PC-3 (cell line): ENCODE results near the gene SPP2. TPM values are rescaled to one million over a fixed set of nuclear protein-coding genes. Genes with fewer than 3 reads are reported as not detected.

Experiments used
- ATAC-seq: fragments of 200-7000 bp; cut with Tn5 transposase; 2 replicates; pipeline ENCODE4 v1.9.1; 2020; ENCODE audit warnings: mild to moderate bottlenecking, moderate library complexity
- BruUV-seq: library from RNA; stranded (reverse); fragments of 400-500 nt; replicated peaks from 2 replicates; lab custom pipeline; 2021; lab: Mats Ljungman, UMichigan
- CTCF ChIA-PET: fragments of 300-600 bp; sonication (Branson Sonifier 250); formaldehyde crosslinking; loops from one replicate; lab custom pipeline; 2022; ENCODE audit warnings: antibody characterized with exemption; lab: Charles Lee
- POLR2A ChIA-PET: fragments of 300-600 bp; sonication (Branson Sonifier 250); formaldehyde crosslinking; loops from one replicate; lab custom pipeline; 2022; ENCODE audit warnings: antibody characterized with exemption; ENCODE audit not compliant: unreplicated experiment; lab: Charles Lee
- DNase-seq: peaks from one replicate; pipeline ENCODE4 v3.0.0-alpha.2; 2015
- H2AFZ ChIP-seq: fragments of 300-600 bp; sonication (generic); 2 replicates; pipeline ENCODE4 v1.6.0; 2016; ENCODE audit warnings: antibody characterized with exemption, low read length
- H3F3A ChIP-seq: fragments of 300-600 bp; sonication (generic); one replicate; pipeline ENCODE4 v1.6.0; 2017; ENCODE audit warnings: antibody characterized with exemption, low read length, control low read depth, mild to moderate bottlenecking; ENCODE audit not compliant: unreplicated experiment
- H3K27ac ChIP-seq: fragments of 300-600 bp; sonication (generic); 2 replicates; pipeline ENCODE4 v1.5.1; 2016; ENCODE audit warnings: mild to moderate bottlenecking, low read length
- H3K27me3 ChIP-seq: fragments of 300-600 bp; sonication (generic); 2 replicates; pipeline ENCODE4 v1.6.1; 2016; ENCODE audit warnings: low read length, mixed read lengths
- H3K36me3 ChIP-seq: fragments of 300-600 bp; sonication (generic); 2 replicates; pipeline ENCODE4 v1.6.1; 2016; ENCODE audit warnings: low read depth, mixed run types, low read length, mixed read lengths
- H3K4me1 ChIP-seq: fragments of 300-600 bp; sonication (generic); 2 replicates; pipeline ENCODE4 v1.5.1; 2016; ENCODE audit warnings: low read length; ENCODE audit not compliant: insufficient read depth
- H3K4me2 ChIP-seq: fragments of 300-600 bp; sonication (generic); 2 replicates; pipeline ENCODE4 v1.6.0; 2016; ENCODE audit warnings: low read length
- H3K4me3 ChIP-seq: fragments of 300-600 bp; sonication (generic); 2 replicates; pipeline ENCODE4 v1.5.1; 2016; ENCODE audit warnings: mild to moderate bottlenecking, low read length, mixed read lengths
- H3K79me2 ChIP-seq: fragments of 300-600 bp; sonication (generic); 2 replicates; pipeline ENCODE4 v1.6.1; 2017; ENCODE audit warnings: low read length, mixed read lengths
- H3K9ac ChIP-seq: fragments of 300-600 bp; sonication (generic); 2 replicates; pipeline ENCODE4 v1.6.0; 2016; ENCODE audit warnings: mild to moderate bottlenecking, low read length
- H3K9me2 ChIP-seq: fragments of 300-600 bp; sonication (generic); replicated peaks from 2 replicates; pipeline ENCODE4 v1.6.1; 2016; ENCODE audit warnings: mixed run types, low read length, mixed read lengths
- H3K9me3 ChIP-seq: fragments of 300-600 bp; sonication (generic); 2 replicates; pipeline ENCODE4 v1.6.1; 2016; ENCODE audit warnings: low read length, mixed read lengths
- H4K20me1 ChIP-seq: fragments of 300-600 bp; sonication (generic); 2 replicates; pipeline ENCODE4 v1.6.1; 2016; ENCODE audit warnings: low read length, mixed read lengths
- EZH2 ChIP-seq: fragments of 300-600 bp; sonication (generic); IDR thresholded peaks from one replicate; pipeline ENCODE4 v1.6.1; 2017; ENCODE audit warnings: antibody characterized with exemption, mild to moderate bottlenecking, low read length; ENCODE audit not compliant: unreplicated experiment
- EZH2phosphoT487 ChIP-seq: fragments of 300-600 bp; sonication (generic); IDR thresholded peaks from 2 replicates; pipeline ENCODE4 v1.6.1; 2018; ENCODE audit warnings: mild to moderate bottlenecking, antibody characterized with exemption, low read length, borderline replicate concordance
- intact Hi-C: fragments of 100-400 bp; cut with micrococcal nuclease; formaldehyde crosslinking; loops from 2 replicates; pipeline ENCODE4 v1.9.0; 2023
- total RNA-seq: library from RNA; depleted of rRNA; stranded (reverse); fragments of >200 nt; gene quantifications from 2 replicates; pipeline ENCODE4 v1.2.3, GENCODE V29; 2014
- TF ChIP-seq, protein P1 (sequence below): fragments of 300-600 bp; sonication (generic); conservative IDR thresholded peaks from 2 replicates; pipeline ENCODE4 v1.5.1; 2017; ENCODE audit warnings: antibody characterized with exemption, low read depth, mild to moderate bottlenecking, low read length

Gene SPP2
- total RNA-seq, 1 experiment from 2014 or later, result not detected

DNA sequence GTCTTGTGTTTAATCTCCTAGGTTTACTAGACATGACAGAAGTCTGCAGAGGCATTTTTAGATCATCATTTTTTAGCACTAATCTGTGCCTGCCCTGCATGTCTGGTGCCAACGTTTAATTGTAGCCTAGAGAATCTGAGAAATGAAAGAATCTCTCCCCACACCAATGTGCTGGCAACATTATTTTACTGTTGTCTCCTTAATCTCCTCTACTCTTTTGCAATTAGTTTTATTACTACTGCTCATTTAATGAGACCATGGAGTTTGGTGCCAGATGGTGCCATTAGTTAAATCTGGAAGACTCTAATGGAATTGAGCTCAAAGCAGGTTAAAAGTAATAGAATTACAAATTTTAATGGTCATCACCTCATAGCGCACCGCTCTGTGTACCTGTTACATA, 4.0 kb upstream of the SPP2 start:
- Histone ChIP-seq H3K27me3 (no peaks in the 10 kb centered on the region), H3K9ac (no peak overlapping the region), H3K9me3 (no peaks in the 10 kb centered on the region), H3K9me2 (no peaks in the 10 kb centered on the region), H4K20me1 (no peaks in the 10 kb centered on the region), H3K27ac (no peak overlapping the region), H3F3A (no peaks in the 10 kb centered on the region), H3K4me2 (no peak overlapping the region), H3K36me3 (no peaks in the 10 kb centered on the region), H3K4me3 (no peak overlapping the region), H3K4me1 (peaks cover 13% of the 10 kb centered on the region), H3K79me2 (no peaks in the 10 kb centered on the region), H2AFZ (no peak overlapping the region)
- intact Hi-C loops, result no loop called here
- TF ChIP-seq, protein P1, sequence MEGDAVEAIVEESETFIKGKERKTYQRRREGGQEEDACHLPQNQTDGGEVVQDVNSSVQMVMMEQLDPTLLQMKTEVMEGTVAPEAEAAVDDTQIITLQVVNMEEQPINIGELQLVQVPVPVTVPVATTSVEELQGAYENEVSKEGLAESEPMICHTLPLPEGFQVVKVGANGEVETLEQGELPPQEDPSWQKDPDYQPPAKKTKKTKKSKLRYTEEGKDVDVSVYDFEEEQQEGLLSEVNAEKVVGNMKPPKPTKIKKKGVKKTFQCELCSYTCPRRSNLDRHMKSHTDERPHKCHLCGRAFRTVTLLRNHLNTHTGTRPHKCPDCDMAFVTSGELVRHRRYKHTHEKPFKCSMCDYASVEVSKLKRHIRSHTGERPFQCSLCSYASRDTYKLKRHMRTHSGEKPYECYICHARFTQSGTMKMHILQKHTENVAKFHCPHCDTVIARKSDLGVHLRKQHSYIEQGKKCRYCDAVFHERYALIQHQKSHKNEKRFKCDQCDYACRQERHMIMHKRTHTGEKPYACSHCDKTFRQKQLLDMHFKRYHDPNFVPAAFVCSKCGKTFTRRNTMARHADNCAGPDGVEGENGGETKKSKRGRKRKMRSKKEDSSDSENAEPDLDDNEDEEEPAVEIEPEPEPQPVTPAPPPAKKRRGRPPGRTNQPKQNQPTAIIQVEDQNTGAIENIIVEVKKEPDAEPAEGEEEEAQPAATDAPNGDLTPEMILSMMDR, result no peak
- no peak for TF ChIP-seq EZH2
- TF ChIP-seq EZH2phosphoT487, result no peak
- POLR2A ChIA-PET, result no interaction called here
- DNase-seq (no peak), ATAC-seq (no peak)
- no TSS peak for BruUV-seq
- CTCF ChIA-PET, result no interaction called here

DNA sequence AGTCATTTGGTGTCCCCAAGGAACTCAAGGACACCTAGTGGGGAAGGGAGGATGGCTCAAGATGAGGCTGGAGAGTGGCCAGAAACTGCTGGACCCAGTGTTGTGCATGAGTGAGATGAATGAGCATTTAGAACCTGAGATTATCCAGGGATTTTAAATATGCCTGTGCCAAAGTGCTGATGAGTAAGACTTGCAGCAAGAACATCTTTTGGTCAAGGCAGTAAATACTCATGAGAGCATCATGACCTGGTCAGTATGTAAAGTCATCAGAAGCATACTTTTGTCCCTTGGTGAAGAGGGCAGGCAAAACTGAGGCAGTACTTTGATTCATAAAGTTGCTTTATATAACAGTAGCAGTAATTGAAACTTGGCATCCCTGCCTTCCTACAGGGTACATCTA, 3.1 kb upstream of the SPP2 start:
- Histone ChIP-seq H3K79me2 (no peaks in the 10 kb centered on the region), H3K36me3 (no peaks in the 10 kb centered on the region), H2AFZ (no peak overlapping the region), H3K4me3 (no peak overlapping the region), H3K4me2 (no peak overlapping the region), H3K9me3 (no peaks in the 10 kb centered on the region), H3F3A (no peaks in the 10 kb centered on the region), H3K4me1 (peaks cover 13% of the 10 kb centered on the region), H3K9me2 (no peaks in the 10 kb centered on the region), H3K27me3 (no peaks in the 10 kb centered on the region), H3K27ac (no peak overlapping the region), H4K20me1 (no peaks in the 10 kb centered on the region), H3K9ac (no peak overlapping the region)
- BruUV-seq, result no TSS peak
- ChIA-PET POLR2A (no interaction called here), CTCF (no interaction called here)
- DNase-seq, result no peak
- intact Hi-C loops, result no loop called here
- TF ChIP-seq, protein P1, result no peak
- no peak for TF ChIP-seq EZH2phosphoT487
- no peak for TF ChIP-seq EZH2
- ATAC-seq, result no peak

DNA sequence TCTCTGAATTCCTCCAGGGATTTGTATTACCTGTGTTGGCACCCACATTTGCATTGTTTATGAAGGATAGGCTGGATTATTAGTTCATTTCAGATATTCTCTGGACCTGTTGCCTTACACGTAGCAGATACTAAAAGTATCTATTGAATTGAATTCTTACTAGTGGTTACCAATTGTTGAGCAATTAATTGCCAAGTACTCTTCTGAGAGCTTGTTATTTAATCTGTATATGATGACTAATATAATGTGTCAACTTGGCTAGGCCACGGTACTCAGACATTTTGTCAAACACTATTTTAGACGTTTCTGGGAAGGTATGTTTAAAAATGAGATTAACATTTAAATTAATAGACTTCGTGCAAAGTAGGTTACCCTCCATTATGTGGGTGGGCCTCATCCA, 2.5 kb upstream of the SPP2 start:
- CTCF ChIA-PET, result no interaction called here
- H3K4me2 ChIP-seq, result no peak overlapping the region

More for the DNA sequence above, 2.5 kb upstream of the SPP2 start:
- no peaks in the 10 kb centered on the region for H3K27me3 ChIP-seq
- BruUV-seq, result no TSS peak
- intact Hi-C loops, result no loop called here
- H3K27ac ChIP-seq, result no peak overlapping the region
- H3K9ac ChIP-seq, result no peak overlapping the region
- no peak overlapping the region for H2AFZ ChIP-seq
- H3F3A ChIP-seq, result no peaks in the 10 kb centered on the region
- TF ChIP-seq, protein P1, result no peak
- no peak for TF ChIP-seq EZH2
- no peak for TF ChIP-seq EZH2phosphoT487
- H3K4me1 ChIP-seq, result peaks cover 13% of the 10 kb centered on the region
- H3K79me2 ChIP-seq, result no peaks in the 10 kb centered on the region
- DNase-seq, result peak; percentile 35
- no peaks in the 10 kb centered on the region for H3K9me2 ChIP-seq
- POLR2A ChIA-PET, result no interaction called here
- H3K4me3 ChIP-seq, result no peak overlapping the region
- no peaks in the 10 kb centered on the region for H3K9me3 ChIP-seq
- H3K36me3 ChIP-seq, result no peaks in the 10 kb centered on the region
- no peak for ATAC-seq
- H4K20me1 ChIP-seq, result no peaks in the 10 kb centered on the region
